HUES64 (cell line): ENCODE results near the gene TMEM234. TPM values are rescaled to one million over a fixed set of nuclear protein-coding genes. Genes with fewer than 3 reads are reported as not detected.
"Not testable (repeated sequence)": the region's sequence is repeated elsewhere in the genome, so short reads cannot be mapped to it uniquely, and the experiment has no call there.

Experiments
- H3K27ac ChIP-seq: 2 replicates; pipeline ENCODE4 v1.7.0; 2013; ENCODE audit warnings: low read depth, low read length, inconsistent platforms
- H3K27me3 ChIP-seq: 2 replicates; pipeline ENCODE4 v1.6.1; 2013; ENCODE audit warnings: mild to moderate bottlenecking, low read length; ENCODE audit not compliant: insufficient read depth
- H3K36me3 ChIP-seq: 2 replicates; pipeline ENCODE4 v1.6.1; 2013; ENCODE audit warnings: mild to moderate bottlenecking, low read length; ENCODE audit not compliant: insufficient read depth
- H3K4me1 ChIP-seq: 2 replicates; pipeline ENCODE4 v1.6.1; 2013; ENCODE audit warnings: mild to moderate bottlenecking, low read length, moderate library complexity; ENCODE audit not compliant: insufficient read depth
- H3K4me3 ChIP-seq: 2 replicates; pipeline ENCODE4 v1.5.1; 2013; ENCODE audit warnings: mild to moderate bottlenecking, low read length, moderate library complexity
- H3K9ac ChIP-seq: 2 replicates; pipeline ENCODE4 v1.6.1; 2013; ENCODE audit warnings: mild to moderate bottlenecking, low read depth, low read length
- H3K9me3 ChIP-seq: 2 replicates; pipeline ENCODE4 v1.6.1; 2013; ENCODE audit warnings: low read depth, low read length; ENCODE audit not compliant: insufficient read depth
- WGBS: fragments of 150-250, 120-280 bp; methylation state at CpG from one replicate; pipeline ENCODE4 v1.1.7; 2013; ENCODE audit warnings: missing lambda C conversion rate; 5-methylcytosine and 5-hydroxymethylcytosine counted together
- polyA plus RNA-seq, 2 experiments: library from polyadenylated mRNA; stranded (reverse); fragments of 50-300 nt; gene quantifications; one replicate each; pipeline ENCODE4 v1.2.3, GENCODE V29; 2013

Gene TMEM234
- polyA plus RNA-seq (2013, experiment 1 of 2) = 7.9 TPM
- 7.2 TPM for polyA plus RNA-seq (2013, experiment 2 of 2)

- Histone ChIP-seq H3K9me3 (no peaks in the 10 kb centered on the region), H3K4me3 (peak within 1 kb of the TSS; percentile 97), H3K27ac (peak within 1 kb of the TSS; percentile 80), H3K27me3 (no peaks in the 10 kb centered on the region), H3K9ac (peak within 1 kb of the TSS; percentile 90), H3K36me3 (peaks cover 37% of the 10 kb centered on the region), H3K4me1 (peaks cover 10% of the 10 kb centered on the region; the same call in 1 of the 2 replicates)
- under 1% methylated on average over 46 of the region's 46 CpGs for WGBS
Measured at GRCh38 chr1:32221980-32222755, at the start of gene TMEM234, which contains the start of gene EIF3I. TSS of gene TMEM234 (minus strand) at chr1:32222353. CDS start at chr1:32222322, 31 bp downstream. TSS of gene EIF3I (plus strand) at chr1:32222407. CDS start at chr1:32222442, 35 bp downstream.

- H3K27me3 ChIP-seq = no peaks in the 10 kb centered on the region
- peaks cover 14% of the 10 kb centered on the region for H3K4me1 ChIP-seq
- no peak overlapping the region for H3K4me3 ChIP-seq
- no peaks in the 10 kb centered on the region for H3K36me3 ChIP-seq
- H3K9ac ChIP-seq = no peak overlapping the region
- no peak overlapping the region for H3K27ac ChIP-seq
- H3K9me3 ChIP-seq = no peaks in the 10 kb centered on the region
Measured at GRCh38 chr1:32269744-32270143, 47.6 kb upstream of the TMEM234 start.

GRCh38 chr1:32266921-32267591 is 44.9 kb upstream of the TMEM234 start:
- Histone ChIP-seq H3K4me3 (no peak overlapping the region), H3K27ac (no peak overlapping the region), H3K36me3 (no peaks in the 10 kb centered on the region), H3K4me1 (no peaks in the 10 kb centered on the region), H3K9me3 (no peaks in the 10 kb centered on the region), H3K9ac (no peak overlapping the region), H3K27me3 (no peaks in the 10 kb centered on the region)
- 91% methylated on average over 7 of the region's 7 CpGs for WGBS

DNA sequence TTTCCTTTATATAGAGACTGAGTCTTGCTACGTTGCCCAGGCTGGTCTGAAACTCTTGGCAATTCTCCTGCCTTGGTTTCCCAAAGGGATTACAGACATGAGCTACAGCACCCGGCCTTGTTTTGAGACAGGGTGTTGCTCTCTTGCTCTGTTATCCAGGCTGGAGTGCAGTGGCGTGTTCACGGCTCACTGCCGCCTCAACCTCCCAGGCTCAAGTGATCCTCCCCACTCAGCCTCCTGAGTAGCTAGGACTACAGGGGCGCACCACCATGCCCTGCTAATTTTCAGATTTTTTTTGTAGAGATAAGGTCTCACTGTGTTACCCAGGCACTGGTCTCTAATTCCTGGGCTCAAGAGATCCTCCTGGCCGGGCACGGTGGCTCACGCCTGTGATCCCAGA is 43.7 kb upstream of the TMEM234 start:
- Histone ChIP-seq H3K4me1 (no peaks in the 10 kb centered on the region), H3K27ac (no peak overlapping the region), H3K36me3 (no peaks in the 10 kb centered on the region), H3K4me3 (no peak overlapping the region), H3K9me3 (no peaks in the 10 kb centered on the region), H3K9ac (no peak overlapping the region), H3K27me3 (no peaks in the 10 kb centered on the region)
- 96% methylated on average over 9 of the region's 9 CpGs for WGBS

- WGBS = 97% methylated on average over 3 of the region's 4 CpGs
- Histone ChIP-seq H3K27ac (no peak overlapping the region), H3K36me3 (no peaks in the 10 kb centered on the region), H3K27me3 (no peaks in the 10 kb centered on the region), H3K9me3 (no peaks in the 10 kb centered on the region), H3K9ac (no peak overlapping the region), H3K4me3 (no peak overlapping the region), H3K4me1 (no peaks in the 10 kb centered on the region)
Measured at GRCh38 chr1:32263744-32264143, 41.6 kb upstream of the TMEM234 start.

- H3K9me3 ChIP-seq, H3K27me3 ChIP-seq, H3K9ac ChIP-seq, H3K4me3 ChIP-seq, H3K36me3 ChIP-seq, H3K27ac ChIP-seq, H3K4me1 ChIP-seq: not testable (repeated sequence)
- WGBS = 97% methylated on average over 3 of the region's 4 CpGs
Measured at GRCh38 chr1:32263236-32263593, 41.1 kb upstream of the TMEM234 start.

- no peak overlapping the region for H3K9ac ChIP-seq
- no peaks in the 10 kb centered on the region for H3K27me3 ChIP-seq
- WGBS = 94% methylated on average over 6 of the region's 6 CpGs
- no peaks in the 10 kb centered on the region for H3K36me3 ChIP-seq
- H3K9me3 ChIP-seq = no peaks in the 10 kb centered on the region
- no peaks in the 10 kb centered on the region for H3K4me1 ChIP-seq
- H3K4me3 ChIP-seq = no peak overlapping the region
- H3K27ac ChIP-seq = no peak overlapping the region
Measured at GRCh38 chr1:32257227-32257508, 35.0 kb upstream of the TMEM234 start.

- H3K9ac ChIP-seq = no peak overlapping the region
- H3K4me3 ChIP-seq = no peak overlapping the region
- H3K27me3 ChIP-seq = no peaks in the 10 kb centered on the region
- 94% methylated on average over 8 of the region's 9 CpGs for WGBS
- H3K27ac ChIP-seq = no peak overlapping the region
- H3K9me3 ChIP-seq = no peaks in the 10 kb centered on the region
- no peaks in the 10 kb centered on the region for H3K36me3 ChIP-seq
- no peaks in the 10 kb centered on the region for H3K4me1 ChIP-seq
Measured at GRCh38 chr1:32256473-32257226, 34.5 kb upstream of the TMEM234 start.

- H3K9ac ChIP-seq = no peak overlapping the region
- H3K4me1 ChIP-seq = 0 out of 2 replicates have a peak, but pooled peaks cover under 1% of the 10 kb centered on the region
- H3K4me3 ChIP-seq = no peak overlapping the region
- H3K27ac ChIP-seq = no peak overlapping the region
- H3K36me3 ChIP-seq = no peaks in the 10 kb centered on the region
- H3K9me3 ChIP-seq = no peaks in the 10 kb centered on the region
- WGBS = 95% methylated on average over 10 of the region's 10 CpGs
- no peaks in the 10 kb centered on the region for H3K27me3 ChIP-seq
Measured at GRCh38 chr1:32255072-32256071, 33.2 kb upstream of the TMEM234 start.

GRCh38 chr1:32250893-32251716 is 29.0 kb upstream of the TMEM234 start, which contains the start of gene LCK:
TSS of gene LCK (plus strand) at chr1:32251265. CDS start at chr1:32274330, 23,065 bp downstream.
- Histone ChIP-seq H3K36me3 (no peaks in the 10 kb centered on the region), H3K9me3 (no peaks in the 10 kb centered on the region), H3K4me1 (peaks cover 13% of the 10 kb centered on the region), H3K4me3 (no peak within 1 kb of the TSS), H3K27ac (no peak within 1 kb of the TSS), H3K9ac (no peak within 1 kb of the TSS), H3K27me3 (no peaks in the 10 kb centered on the region)
- WGBS = 89% methylated on average over 25 of the region's 25 CpGs
